8988T (cell line): Measurements from ENCODE around the gene SLC2A13.
"Not testable (repeated sequence)": the region's sequence is repeated elsewhere in the genome, so short reads cannot be mapped to it uniquely, and the experiment has no call there.

Experiments
- DNase-seq: peaks from one replicate; pipeline ENCODE4 v3.0.0; 2011

Gene SLC2A13

GRCh38 chr12:39860695-39861094 is 245.2 kb downstream of the SLC2A13 start:
- no peak for DNase-seq

- no peak for DNase-seq
Measured at GRCh38 chr12:39853003-39853402, 252.9 kb downstream of the SLC2A13 start.

GRCh38 chr12:39852346-39852745 is 253.5 kb downstream of the SLC2A13 start:
- DNase-seq, result no peak

- DNase-seq, result not testable (repeated sequence)
Measured at GRCh38 chr12:39848218-39848617, 257.7 kb downstream of the SLC2A13 start.

GRCh38 chr12:39846971-39847650 is 258.8 kb downstream of the SLC2A13 start:
- DNase-seq, result no peak

- DNase-seq, result no peak
Measured at GRCh38 chr12:39846304-39846703, 259.6 kb downstream of the SLC2A13 start.

GRCh38 chr12:39840422-39840821 is 265.5 kb downstream of the SLC2A13 start:
- DNase-seq, result no peak

GRCh38 chr12:39839072-39839471 is 266.8 kb downstream of the SLC2A13 start:
- DNase-seq, result no peak

- no peak for DNase-seq
Measured at GRCh38 chr12:39835517-39836489, 270.1 kb downstream of the SLC2A13 start.

- DNase-seq, result no peak
Measured at GRCh38 chr12:39831587-39832315, 274.1 kb downstream of the SLC2A13 start.

- DNase-seq, result no peak
Measured at GRCh38 chr12:39830852-39831520, 274.9 kb downstream of the SLC2A13 start.

- DNase-seq, result no peak
Measured at GRCh38 chr12:39830171-39830570, 275.7 kb downstream of the SLC2A13 start.

- DNase-seq, result no peak
Measured at GRCh38 chr12:39824505-39825212, 281.2 kb downstream of the SLC2A13 start.

- no peak for DNase-seq
Measured at GRCh38 chr12:39816671-39817185, 289.2 kb downstream of the SLC2A13 start.

- no peak for DNase-seq
Measured at GRCh38 chr12:39815746-39816145, 290.1 kb downstream of the SLC2A13 start.

- no peak for DNase-seq
Measured at GRCh38 chr12:39814626-39815025, 291.3 kb downstream of the SLC2A13 start.

- DNase-seq, result no peak
Measured at GRCh38 chr12:39813776-39814175, 292.1 kb downstream of the SLC2A13 start.

- not testable (repeated sequence) for DNase-seq
Measured at GRCh38 chr12:39812456-39812855, 293.4 kb downstream of the SLC2A13 start.

GRCh38 chr12:39807043-39807442 is 298.8 kb downstream of the SLC2A13 start:
- peak; percentile 21 for DNase-seq

- no peak for DNase-seq
Measured at GRCh38 chr12:39805651-39806050, 300.2 kb downstream of the SLC2A13 start.

- no peak for DNase-seq
Measured at GRCh38 chr12:39804898-39805297, 301.0 kb downstream of the SLC2A13 start.

- no peak for DNase-seq
Measured at GRCh38 chr12:39804479-39804878, 301.4 kb downstream of the SLC2A13 start.
